ENCODE data around the gene MGAM2. TPM values are rescaled to one million over a fixed set of nuclear protein-coding genes. Genes with fewer than 3 reads are reported as not detected.

Gene MGAM2
- total RNA-seq, 1 donor from 2014 or later: not detected

DNA sequence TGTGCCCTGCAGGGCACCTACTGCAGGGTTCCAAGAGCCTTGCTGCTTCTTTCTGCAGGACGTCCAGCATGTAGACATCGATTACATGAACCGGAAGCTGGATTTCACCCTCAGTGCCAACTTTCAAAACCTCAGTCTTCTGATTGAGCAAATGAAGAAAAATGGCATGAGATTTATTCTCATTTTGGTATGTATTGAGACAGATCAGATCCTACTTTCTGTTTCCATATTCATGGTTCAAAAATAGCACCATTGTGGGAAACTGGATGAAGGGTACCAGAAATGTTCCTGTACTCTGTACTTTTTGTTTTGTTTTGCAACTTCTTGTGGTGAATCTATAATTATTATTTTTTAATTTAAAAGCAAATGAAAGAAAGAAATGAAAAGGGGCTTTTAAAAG, 64.1 kb downstream of the MGAM2 start:
- DNase-seq (ENCODE audit: low read depth): no peak

GRCh38 chr7:142176901-142177300, 65.4 kb downstream of the MGAM2 start:
- DNase-seq (ENCODE audit: low read depth): no peak

- DNase-seq (ENCODE audit: low read depth): peak; percentile 6
Measured at GRCh38 chr7:142177869-142178268, 66.4 kb downstream of the MGAM2 start.

DNA sequence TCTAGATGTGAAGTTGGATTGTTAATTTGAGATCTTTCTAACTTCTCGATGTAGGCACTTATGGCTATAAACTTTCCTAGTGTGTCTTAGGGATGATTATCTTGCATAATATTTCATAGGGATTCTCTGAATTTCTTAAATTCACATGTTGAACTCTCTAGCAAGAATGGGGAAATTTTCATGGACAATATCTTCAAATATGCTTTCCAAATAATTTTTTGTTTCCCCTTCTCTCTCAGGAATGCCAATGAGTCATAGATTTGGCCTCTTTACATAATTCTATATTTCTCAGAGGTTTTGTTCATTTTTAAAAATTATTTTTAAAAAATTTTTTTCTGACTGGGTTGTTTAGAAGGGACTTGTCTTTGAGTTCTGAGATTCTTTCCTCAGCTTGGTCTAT, 68.9 kb downstream of the MGAM2 start:
- DNase-seq (ENCODE audit: low read depth): no peak

DNA sequence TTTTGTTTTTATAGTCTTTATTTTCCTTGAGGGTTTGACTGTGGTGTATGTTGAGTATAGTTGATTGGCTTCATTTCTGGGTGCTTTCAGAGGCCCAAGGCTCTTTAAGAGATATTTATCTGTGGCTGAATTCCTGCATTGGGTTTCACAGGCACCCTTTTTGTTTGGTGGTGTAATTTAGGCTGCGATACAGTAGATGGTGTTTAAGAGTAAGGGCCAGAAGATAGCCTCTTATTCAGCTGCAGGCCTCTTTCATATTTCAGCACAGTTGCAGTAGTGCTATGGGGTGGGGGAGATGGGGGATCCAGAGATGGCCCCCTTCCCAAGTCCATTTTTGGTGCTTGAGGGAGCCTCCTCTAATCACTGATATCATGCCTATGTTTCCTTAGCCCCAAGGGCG, 69.7 kb downstream of the MGAM2 start:
- DNase-seq (ENCODE audit: low read depth): no peak

DNA sequence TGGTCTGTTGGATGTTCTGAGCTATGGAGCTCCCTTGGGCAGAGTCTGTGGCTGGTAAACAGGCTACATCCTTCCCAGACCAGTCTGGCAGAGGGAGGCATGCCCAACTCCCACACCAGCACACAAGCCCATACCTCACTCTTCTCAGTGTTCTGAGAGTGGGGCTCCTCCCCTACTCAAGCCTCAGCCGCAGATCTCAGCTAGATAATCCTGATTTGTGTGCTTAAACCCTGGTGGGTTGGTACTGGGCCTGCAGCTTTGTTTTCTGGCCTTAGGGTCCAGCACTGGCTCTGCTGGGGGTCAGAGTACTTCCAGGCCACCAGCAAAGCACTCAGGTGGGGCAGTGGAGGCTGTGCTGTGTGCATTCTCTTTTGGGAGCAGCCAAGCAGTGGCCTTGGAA, 70.4 kb downstream of the MGAM2 start:
- DNase-seq (ENCODE audit: low read depth): no peak

DNA sequence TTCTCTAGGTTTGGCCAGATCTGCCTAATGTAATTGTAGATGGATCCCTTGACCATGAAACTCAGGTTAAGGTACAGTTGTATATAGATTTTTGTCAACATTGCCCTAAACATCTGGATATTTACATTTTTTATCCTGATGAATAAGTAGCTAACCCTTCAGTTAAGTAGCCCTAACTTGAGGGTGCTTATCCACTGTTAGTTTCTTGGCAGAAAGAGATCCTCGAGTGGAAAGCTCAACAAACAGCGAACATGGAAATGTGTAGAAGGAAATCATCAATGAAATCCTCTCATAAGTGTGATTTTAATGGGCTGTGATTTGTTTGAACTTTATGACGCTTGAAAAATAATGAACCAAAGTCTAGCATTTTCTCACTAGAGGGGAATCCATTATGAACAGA, 73.6 kb downstream of the MGAM2 start:
- no peak for DNase-seq (ENCODE audit: low read depth)

DNA sequence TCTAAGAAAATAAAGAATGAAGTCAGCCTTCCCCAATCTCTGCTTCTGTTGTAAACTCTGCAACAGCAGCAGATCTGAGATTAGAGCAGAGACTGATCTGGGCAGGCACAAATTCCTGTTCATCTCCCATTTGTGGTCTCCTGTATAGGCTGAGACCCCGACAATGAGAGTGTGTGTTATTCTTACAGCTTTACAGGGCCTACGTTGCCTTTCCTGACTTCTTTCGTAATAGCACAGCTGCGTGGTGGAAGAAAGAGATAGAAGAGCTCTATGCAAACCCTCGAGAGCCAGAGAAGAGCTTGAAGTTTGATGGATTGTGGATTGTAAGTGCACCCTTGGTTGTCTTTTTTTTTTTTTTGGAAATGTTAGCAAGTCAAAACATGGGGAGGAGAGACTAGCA, 74.3 kb downstream of the MGAM2 start:
- DNase-seq (ENCODE audit: low read depth): no peak

DNA sequence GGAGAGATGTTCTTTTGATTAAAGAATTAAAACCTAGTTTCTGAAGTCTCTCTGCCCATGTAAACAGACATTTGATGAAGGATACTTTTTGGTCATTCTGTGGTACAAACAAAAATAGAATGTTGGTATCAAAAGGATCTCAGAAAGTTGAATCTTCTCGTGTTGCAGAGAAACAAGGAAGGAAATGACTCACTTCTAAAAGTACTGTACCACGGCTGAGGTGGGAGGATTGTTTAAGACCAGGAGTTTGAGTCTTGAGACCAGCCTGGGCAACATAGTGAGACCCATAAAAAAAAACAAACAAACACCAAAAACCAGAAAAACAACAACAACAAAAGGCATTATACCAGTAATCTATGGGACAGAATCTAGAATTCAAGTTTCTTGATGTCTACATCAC, 76.6 kb downstream of the MGAM2 start:
- DNase-seq (ENCODE audit: low read depth): no peak

GRCh38 chr7:142188846-142189245, 77.3 kb downstream of the MGAM2 start:
- peak; percentile 12 for DNase-seq (ENCODE audit: low read depth)

DNA sequence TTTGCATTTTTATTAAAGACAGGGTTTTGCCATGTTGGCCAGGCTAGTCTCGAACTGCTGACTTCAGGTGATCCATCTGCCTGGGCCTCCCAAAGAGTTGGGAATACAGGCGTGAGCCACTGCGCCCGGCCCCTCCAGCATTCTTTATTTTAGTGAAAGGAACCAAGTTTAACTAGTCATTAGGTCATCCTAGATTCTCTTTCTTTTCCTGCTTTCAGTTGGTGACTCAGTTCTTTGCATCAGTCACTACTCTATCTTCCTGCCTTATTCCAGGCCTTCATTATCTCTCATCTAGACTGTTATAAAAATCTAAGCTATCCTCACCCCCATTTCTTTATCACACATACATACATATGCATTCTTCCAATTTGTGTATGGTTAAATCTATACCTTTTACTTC, 82.7 kb downstream of the MGAM2 start:
- no peak for DNase-seq (ENCODE audit: low read depth)

- DNase-seq (ENCODE audit: low read depth): no peak
Measured at GRCh38 chr7:142196066-142196840, 84.7 kb downstream of the MGAM2 start.

GRCh38 chr7:142200206-142200605, 88.7 kb downstream of the MGAM2 start:
- DNase-seq (ENCODE audit: low read depth): no peak

DNA sequence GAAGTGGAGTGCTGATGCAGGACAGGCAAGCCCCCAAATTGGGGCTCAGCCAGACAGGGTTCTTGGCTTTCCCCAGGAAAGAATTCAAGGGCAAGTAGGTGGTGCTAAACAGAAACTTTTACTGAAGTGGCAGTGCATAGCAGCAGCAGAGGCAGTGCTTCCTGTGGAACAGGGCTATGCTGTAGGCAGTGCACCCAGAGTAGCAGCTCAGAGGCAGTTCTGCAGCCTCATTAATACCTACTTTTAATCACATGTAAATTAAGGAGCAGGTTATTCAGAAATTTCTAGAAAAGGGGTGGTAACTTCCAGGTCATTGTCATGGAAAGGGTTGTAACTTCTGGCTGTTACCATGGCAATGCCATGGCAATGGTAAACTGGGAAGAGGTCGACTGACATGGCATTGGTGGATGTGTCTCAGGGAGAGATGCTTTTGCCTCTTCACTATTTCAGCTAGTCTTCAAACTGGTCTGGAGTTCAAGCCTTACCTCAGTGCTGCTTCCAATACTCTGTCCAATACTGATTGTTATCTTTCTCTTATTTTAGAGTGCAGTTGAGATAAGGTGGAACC, 117.1 kb downstream of the MGAM2 start:
- DNase-seq (ENCODE audit: low read depth): no peak

GRCh38 chr7:142231716-142232115, 120.2 kb downstream of the MGAM2 start:
- peak; percentile 18 for DNase-seq (ENCODE audit: low read depth)

GRCh38 chr7:142240546-142240945, 129.0 kb downstream of the MGAM2 start:
- DNase-seq (ENCODE audit: low read depth): no peak

DNA sequence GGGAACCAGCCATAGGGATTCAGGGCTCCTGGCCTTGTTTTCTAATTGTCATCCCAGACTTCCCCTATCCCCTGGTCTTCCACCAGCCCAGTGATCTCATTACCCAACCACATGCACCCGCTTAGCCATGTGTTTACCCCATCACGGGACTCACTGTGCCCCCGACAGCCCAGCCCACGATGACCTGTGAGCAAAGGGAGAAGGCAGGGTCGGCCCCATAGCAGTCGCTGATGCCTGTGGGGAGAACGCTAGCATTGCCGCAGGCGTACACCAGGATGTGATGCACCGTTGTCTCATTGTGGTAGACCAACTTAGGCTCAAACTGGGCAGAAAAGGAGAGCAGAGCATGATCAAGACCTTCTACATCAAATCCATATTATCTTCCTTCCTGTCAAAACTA, 132.3 kb downstream of the MGAM2 start:
- no peak for DNase-seq (ENCODE audit: low read depth)

- no peak for DNase-seq (ENCODE audit: low read depth)
Measured at GRCh38 chr7:142248166-142249160, 136.9 kb downstream of the MGAM2 start.

DNA sequence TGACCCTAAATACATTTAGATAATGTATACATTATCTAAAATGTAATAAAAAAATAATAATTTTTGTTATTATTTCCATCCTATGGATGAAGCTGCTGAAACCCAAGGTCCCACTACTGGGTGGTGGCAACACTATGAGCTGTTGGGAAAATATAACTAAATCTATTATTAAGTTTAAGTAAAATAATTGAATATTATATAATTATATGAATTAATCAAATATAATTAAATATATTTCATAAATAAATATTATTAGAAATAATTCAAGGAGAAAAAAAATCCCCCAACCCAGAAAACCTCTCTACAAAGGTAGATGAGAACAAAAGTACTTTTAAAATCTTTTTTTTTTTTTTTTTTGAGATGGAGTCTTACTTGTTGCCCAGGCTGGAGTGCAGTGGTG, 138.4 kb downstream of the MGAM2 start:
- no peak for DNase-seq (ENCODE audit: low read depth)

GRCh38 chr7:142250705-142251104, 139.2 kb downstream of the MGAM2 start:
- no peak for DNase-seq (ENCODE audit: low read depth)

DNA sequence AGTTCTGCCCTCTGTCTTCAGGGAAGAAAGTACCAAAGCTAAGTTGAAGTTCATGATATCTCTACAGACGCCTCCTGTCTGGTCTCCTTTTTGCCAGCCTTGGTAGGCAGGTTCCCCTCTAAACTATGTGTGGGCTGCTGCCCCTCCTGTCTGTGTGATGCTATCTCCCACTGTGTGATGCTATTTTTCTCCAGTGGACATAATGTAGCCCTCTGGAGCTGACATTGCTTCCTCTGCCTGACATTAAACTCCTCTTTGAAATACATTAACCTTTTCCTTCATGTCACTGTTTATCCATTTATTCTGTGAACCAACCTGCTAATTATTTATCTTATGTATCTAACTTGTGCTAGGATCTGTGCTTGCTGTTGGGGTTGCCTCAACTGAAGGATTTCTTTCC, 146.4 kb downstream of the MGAM2 start, which contains the start of gene PRSS58:
Gene PRSS58 (minus strand): TSS at position 101 of the 400 bp plus-strand sequence. CDS start 351 bp downstream, outside the sequence.
- no peak for DNase-seq (ENCODE audit: low read depth)

Data from myocyte (in vitro differentiated cells).